ENCODE results near the gene BTRC. TPM values are rescaled to one million over a fixed set of nuclear protein-coding genes. Genes with fewer than 3 reads are reported as not detected.

Gene BTRC
- total and polyA plus RNA-seq, 7 donors, result 6.1 to 19.3 (median 16.4) TPM

DNA sequence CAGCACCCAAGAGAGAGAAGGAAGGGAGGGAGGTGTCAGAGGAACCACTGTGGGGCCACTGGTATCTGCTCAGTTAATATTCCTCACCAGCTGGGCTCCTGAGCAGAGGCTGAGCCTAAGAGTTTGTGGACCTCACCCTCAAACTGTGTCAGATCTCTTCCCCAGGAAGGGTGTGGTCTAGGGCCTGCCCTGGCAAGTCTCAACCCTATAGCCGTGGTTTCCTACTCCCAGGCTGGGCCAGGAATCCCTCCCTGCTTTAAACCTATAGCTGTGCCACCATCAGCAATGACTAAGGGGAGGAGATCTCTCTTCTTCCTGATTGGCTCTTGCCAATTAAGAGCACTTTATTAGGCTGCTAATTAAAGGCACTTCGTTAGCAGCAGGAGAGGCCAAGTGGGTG is 204.2 kb downstream of the BTRC start:
- H3K9me3 ChIP-seq, result no peaks in the 10 kb centered on the region
- intact Hi-C loops (cut with DNase I), result no loop called here
- ATAC-seq (no peak), DNase-seq (no peak)
- peaks cover 0 to 24% of the 10 kb centered on the region in 2 donors for H3K36me3 ChIP-seq (ENCODE audit: insufficient read depth in 1 of 2, low read depth in 1 of 2)
- H3K4me1 ChIP-seq, result no peaks in the 10 kb centered on the region
- H3K27me3 ChIP-seq (ENCODE audit: insufficient read depth in 3 of 3, low read length in 2 of 3), result peaks cover 0 to 2% (median 0%) of the 10 kb centered on the region in 3 donors
- no peak overlapping the region for H3K4me3 ChIP-seq
- H3K27ac ChIP-seq, result no peak overlapping the region
- 53 to 54% (median 53%) methylated on average over 2 of the region's 2 CpGs for WGBS, 3 donors
- TF ChIP-seq, protein P1, sequence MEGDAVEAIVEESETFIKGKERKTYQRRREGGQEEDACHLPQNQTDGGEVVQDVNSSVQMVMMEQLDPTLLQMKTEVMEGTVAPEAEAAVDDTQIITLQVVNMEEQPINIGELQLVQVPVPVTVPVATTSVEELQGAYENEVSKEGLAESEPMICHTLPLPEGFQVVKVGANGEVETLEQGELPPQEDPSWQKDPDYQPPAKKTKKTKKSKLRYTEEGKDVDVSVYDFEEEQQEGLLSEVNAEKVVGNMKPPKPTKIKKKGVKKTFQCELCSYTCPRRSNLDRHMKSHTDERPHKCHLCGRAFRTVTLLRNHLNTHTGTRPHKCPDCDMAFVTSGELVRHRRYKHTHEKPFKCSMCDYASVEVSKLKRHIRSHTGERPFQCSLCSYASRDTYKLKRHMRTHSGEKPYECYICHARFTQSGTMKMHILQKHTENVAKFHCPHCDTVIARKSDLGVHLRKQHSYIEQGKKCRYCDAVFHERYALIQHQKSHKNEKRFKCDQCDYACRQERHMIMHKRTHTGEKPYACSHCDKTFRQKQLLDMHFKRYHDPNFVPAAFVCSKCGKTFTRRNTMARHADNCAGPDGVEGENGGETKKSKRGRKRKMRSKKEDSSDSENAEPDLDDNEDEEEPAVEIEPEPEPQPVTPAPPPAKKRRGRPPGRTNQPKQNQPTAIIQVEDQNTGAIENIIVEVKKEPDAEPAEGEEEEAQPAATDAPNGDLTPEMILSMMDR (IDR thresholded peaks at IDR 0.05), result no peak

DNA sequence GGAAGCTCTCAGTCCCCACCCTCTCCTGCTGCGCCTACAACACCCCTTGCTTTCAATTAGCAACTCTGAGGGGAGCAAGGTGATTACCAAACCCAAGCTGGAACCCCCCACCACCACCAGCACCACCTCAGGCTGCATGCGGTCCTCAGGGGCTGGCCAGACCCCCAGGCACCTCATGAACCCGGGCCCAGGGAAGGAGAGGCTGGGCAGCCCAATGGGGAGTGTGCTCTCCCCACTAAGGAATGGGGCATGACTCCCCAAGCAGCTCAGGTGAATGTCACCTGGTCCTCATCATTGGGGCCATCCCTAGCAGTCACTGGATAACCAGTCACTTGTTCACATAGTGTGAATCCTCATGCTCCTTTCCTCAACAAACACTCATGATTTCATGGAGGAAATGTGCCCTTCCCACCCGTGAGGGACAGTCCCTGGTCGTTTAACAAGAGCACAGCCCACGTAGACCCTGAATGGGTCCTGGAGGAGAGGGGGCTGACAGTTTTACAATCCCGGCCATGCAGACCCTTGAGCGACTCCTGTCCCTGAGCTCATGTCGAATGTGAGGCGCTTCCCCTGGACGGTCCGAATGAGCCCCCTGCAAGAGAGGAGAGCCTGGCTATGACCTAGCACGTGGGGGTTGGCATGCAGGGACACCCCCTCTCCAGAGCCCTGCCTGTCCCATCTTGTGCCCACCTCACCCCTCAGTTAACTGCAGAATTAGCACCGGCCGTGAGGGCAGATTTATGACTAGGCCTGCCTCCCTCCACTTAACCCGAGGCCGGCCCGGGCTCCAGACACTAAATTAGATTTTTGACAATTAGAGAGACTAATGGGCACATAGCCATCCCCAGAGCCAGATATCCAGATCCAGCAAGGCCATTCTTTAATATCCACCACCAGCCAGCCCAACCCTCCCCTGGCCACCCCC is 205.0 kb downstream of the BTRC start:
- H3K4me1 ChIP-seq, result no peaks in the 10 kb centered on the region
- H3K27ac ChIP-seq, result no peak overlapping the region
- ATAC-seq, result peak in 1 of 4 donors; percentile 34
- H3K36me3 ChIP-seq (ENCODE audit: insufficient read depth in 1 of 2, low read depth in 1 of 2), result peaks cover 0 to 16% of the 10 kb centered on the region in 2 donors
- intact Hi-C loops (cut with DNase I), result no loop called here
- no peaks in the 10 kb centered on the region for H3K9me3 ChIP-seq
- TF ChIP-seq, protein P1 (IDR thresholded peaks at IDR 0.05), result no peak
- peaks cover 0 to 2% (median 0%) of the 10 kb centered on the region in 3 donors for H3K27me3 ChIP-seq (ENCODE audit: insufficient read depth in 3 of 3, low read length in 2 of 3)
- H3K4me3 ChIP-seq, result no peak overlapping the region
- 46 to 51% (median 47%) methylated on average over 18 of the region's 18 CpGs for WGBS, 3 donors
- no peak for DNase-seq

DNA sequence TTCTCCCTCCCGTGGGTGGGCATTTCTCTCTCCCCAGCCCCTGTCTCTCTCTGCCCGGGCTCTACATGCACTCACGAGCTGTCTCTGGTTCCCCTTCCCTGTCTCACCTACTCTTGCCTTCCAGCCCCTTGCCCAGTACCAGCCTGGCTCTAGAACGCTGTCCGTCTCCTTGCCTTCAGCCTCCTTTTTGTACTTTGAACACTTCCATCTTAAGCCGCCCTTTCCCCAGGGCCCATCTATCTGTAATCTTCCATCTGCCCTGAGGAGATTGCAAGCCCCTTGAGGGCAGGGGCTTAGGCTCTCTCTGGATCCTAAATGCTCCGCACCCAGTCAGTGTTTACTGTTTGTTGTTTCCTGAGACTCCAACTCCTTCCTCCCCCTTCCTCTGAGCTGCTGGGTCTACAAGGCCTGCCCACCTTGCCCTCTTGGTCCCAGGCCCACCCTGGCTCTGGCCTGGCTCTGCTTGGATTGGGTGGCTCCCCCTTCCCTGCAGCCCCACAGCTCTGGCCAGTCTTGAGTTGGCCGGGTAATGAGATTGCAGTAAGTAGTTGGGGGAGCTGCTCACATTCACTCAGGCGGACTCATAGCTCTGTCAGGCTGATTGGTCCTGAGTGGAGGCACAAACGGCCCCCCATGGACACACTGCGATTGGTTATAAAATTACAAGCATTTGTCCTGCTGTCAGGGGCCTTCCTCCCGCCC is 205.8 kb downstream of the BTRC start:
- Histone ChIP-seq H3K4me3 (no peak overlapping the region), H3K27ac (no peak overlapping the region), H3K9me3 (no peaks in the 10 kb centered on the region), H3K27me3 (ENCODE audit: insufficient read depth in 3 of 3, low read length in 2 of 3) (peaks cover 0 to 2% (median 1%) of the 10 kb centered on the region in 3 donors), H3K36me3 (ENCODE audit: insufficient read depth in 1 of 2, low read depth in 1 of 2) (peaks cover 0 to 9% of the 10 kb centered on the region in 2 donors), H3K4me1 (no peaks in the 10 kb centered on the region)
- TF ChIP-seq, protein P1 (IDR thresholded peaks at IDR 0.05), result no peak
- peak in 1 of 4 donors; percentile 12 for ATAC-seq
- 65 to 74% (median 67%) methylated on average over 12 of the region's 12 CpGs for WGBS, 3 donors
- DNase-seq, result no peak
- intact Hi-C loops (cut with DNase I), result no loop called here

DNA sequence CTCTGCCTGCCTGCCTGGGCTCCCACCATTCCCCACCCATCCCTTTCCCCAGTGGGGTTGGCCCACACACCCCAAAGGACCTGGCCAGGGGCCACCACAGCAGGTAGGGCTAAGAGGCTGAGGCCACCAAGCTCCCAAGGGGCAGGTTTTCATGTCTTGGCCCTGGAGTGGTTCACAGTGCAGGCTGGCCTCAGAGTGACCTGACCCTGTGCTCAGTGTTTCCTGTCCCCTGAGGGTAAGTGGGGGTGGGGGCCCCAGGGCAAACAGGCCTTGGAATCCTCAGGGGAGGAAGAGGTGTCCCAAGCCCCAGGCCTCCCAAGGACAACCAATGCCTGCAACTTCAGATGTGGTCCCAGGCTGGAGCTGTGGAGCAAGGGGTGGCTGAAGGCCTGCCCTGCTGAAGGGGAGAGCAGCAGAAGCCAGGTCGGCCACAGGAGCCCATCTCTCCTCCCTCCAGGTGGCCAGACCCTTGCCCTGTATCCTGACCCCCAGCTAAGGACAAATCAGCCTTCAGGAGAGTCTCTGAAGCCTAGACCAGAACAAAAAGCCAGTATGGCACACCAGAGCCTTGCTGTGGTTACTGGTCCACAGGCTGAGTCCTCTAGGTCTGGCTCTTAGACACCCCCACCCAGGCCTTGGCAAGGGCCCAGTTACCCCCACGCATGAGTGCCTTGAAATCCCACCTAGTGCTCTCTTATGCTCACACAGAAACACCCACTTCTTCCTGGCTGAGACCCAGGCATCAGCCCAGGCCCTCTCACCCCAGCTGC is 206.5 kb downstream of the BTRC start:
- H3K27me3 ChIP-seq (ENCODE audit: insufficient read depth in 3 of 3, low read length in 2 of 3), result peaks cover 0 to 8% (median 2%) of the 10 kb centered on the region in 3 donors
- H3K36me3 ChIP-seq (ENCODE audit: insufficient read depth in 1 of 2, low read depth in 1 of 2), result peaks cover 0 to 6% of the 10 kb centered on the region in 2 donors

More for the DNA sequence above, 206.5 kb downstream of the BTRC start:
- TF ChIP-seq, protein P1 (IDR thresholded peaks at IDR 0.05), result no peak
- Histone ChIP-seq H3K27ac (no peak overlapping the region), H3K4me3 (no peak overlapping the region), H3K9me3 (no peaks in the 10 kb centered on the region), H3K4me1 (no peaks in the 10 kb centered on the region)
- WGBS, 3 donors, result 52 to 75% (median 55%) methylated on average over 2 of the region's 2 CpGs
- intact Hi-C loops (cut with DNase I), result no loop called here
- DNase-seq (no peak), ATAC-seq (no peak)

Data from psoas muscle (tissue), 8 donors.